A549 (cell line): ENCODE data around the gene TIAM2. TPM values are rescaled to one million over a fixed set of nuclear protein-coding genes. Genes with fewer than 3 reads are reported as not detected.

Experiments used
- ATAC-seq, 2 experiments: fragments of 200-7000 bp in 1 of 2; fragments of >200 bp in 1 of 2; cut with Nextera tagmentation in 1 of 2; cut with Tn5 transposase in 1 of 2; 3 replicates each; pipeline versions ENCODE4 v1.8.0 to v1.9.1; 2018 to 2020; ENCODE audit warnings: mild to moderate bottlenecking in 1 of 2, moderate library complexity in 1 of 2
- CTCF ChIA-PET: fragments of 300-600 bp; sonication (Branson Sonifier 250); formaldehyde crosslinking; extraction: SDS; loops from one replicate; lab custom pipeline; 2021; ENCODE audit warnings: antibody characterized with exemption, inconsistent platforms; lab: Yijun Ruan, JAX
- POLR2A ChIA-PET: fragments of 350-600 bp; formaldehyde crosslinking; extraction: SDS; loops from one replicate; lab custom pipeline; 2021; ENCODE audit warnings: antibody characterized with exemption, inconsistent platforms; lab: Yijun Ruan, JAX
- DNase-seq, 2 experiments: peaks; one replicate each; pipeline versions ENCODE4 v3.0.0 to v3.0.0-alpha.2; 2011 to 2016; ENCODE audit warnings: low read depth in 1 of 2, low spot score in 1 of 2
- FAIRE-seq: peaks from 2 replicates; lab custom pipeline; 2011; peaks lifted over from hg19 to GRCh38; lab: Jason Lieb, UNC
- H3K27ac ChIP-seq, 2 experiments: fragments of >200 bp; sonication (Bioruptor Twin); formaldehyde crosslinking; 3 replicates each; pipeline ENCODE4 v1.5.1; 2016 to 2017
- H3K4me1 ChIP-seq: fragments of >200 bp; sonication (Bioruptor Twin); formaldehyde crosslinking; 3 replicates; pipeline ENCODE4 v1.6.1; 2016
- H3K4me2 ChIP-seq: fragments of >200 bp; sonication (Bioruptor Twin); formaldehyde crosslinking; 3 replicates; pipeline ENCODE4 v1.6.1; 2016
- H3K4me3 ChIP-seq: fragments of >200 bp; sonication (Bioruptor Twin); formaldehyde crosslinking; 3 replicates; pipeline ENCODE4 v1.5.1; 2016
- H3K9me3 ChIP-seq: fragments of >200 bp; sonication (Bioruptor Twin); formaldehyde crosslinking; 3 replicates; pipeline ENCODE4 v1.6.1; 2016
- BHLHE40 ChIP-seq: IDR thresholded peaks from 2 replicates; pipeline ENCODE4 v1.6.1; 2012; ENCODE audit warnings: low read depth, low read length, inconsistent platforms
- CEBPB ChIP-seq, 2 experiments: fragments of >200 bp in 1 of 2; sonication (Bioruptor Twin) in 1 of 2; formaldehyde crosslinking in 1 of 2; IDR thresholded peaks; 2 replicates each; pipeline ENCODE4 v1.6.1; 2012 to 2016
- HOXB13 ChIP-seq: fragments of 250-450 bp; sonication (Bioruptor Pico); IDR thresholded peaks from 2 replicates; pipeline ENCODE4 v1.5.0; 2020; ENCODE audit warnings: low read depth, mild to moderate bottlenecking, moderate library complexity
- KDM1A ChIP-seq: fragments of 200-600 bp; sonication (generic); IDR thresholded peaks from 2 replicates; pipeline ENCODE4 v1.6.1; 2016; ENCODE audit warnings: low read depth, mild to moderate bottlenecking
- RAD21 ChIP-seq, 2 experiments: fragments of >200 bp in 1 of 2; sonication (Bioruptor Twin) in 1 of 2; formaldehyde crosslinking in 1 of 2; IDR thresholded peaks in 1 of 2; conservative IDR thresholded peaks in 1 of 2; 2 replicates in 1 of 2; 3 replicates in 1 of 2; pipeline ENCODE4 v1.6.1; 2012 to 2018; ENCODE audit warnings: inconsistent platforms in 1 of 2
- RCOR1 ChIP-seq: fragments of 150-350 bp; IDR thresholded peaks from 2 replicates; pipeline ENCODE4 v1.6.1; 2014; ENCODE audit warnings: antibody characterized with exemption, low read length, low read depth
- ZC3H11A ChIP-seq: fragments of 450-650 bp; IDR thresholded peaks from 2 replicates; pipeline ENCODE4 v1.6.1; 2014; ENCODE audit warnings: antibody characterized with exemption, mild to moderate bottlenecking
- ZFP36 ChIP-seq: fragments of 450-650 bp; IDR thresholded peaks from 2 replicates; pipeline ENCODE4 v1.6.1; 2014; ENCODE audit warnings: borderline replicate concordance; ENCODE audit not compliant: partially characterized antibody
- ZSCAN20 ChIP-seq: fragments of 250-450 bp; sonication (Bioruptor Pico); IDR thresholded peaks from 2 replicates; pipeline ENCODE4 v1.8.0; 2022; ENCODE audit warnings: mild to moderate bottlenecking, moderate library complexity
- WGBS: methylation state at CpG from one replicate; pipeline ENCODE4 v1.1.6; 2017; ENCODE audit errors: missing lambda C conversion rate; 5-methylcytosine and 5-hydroxymethylcytosine counted together
- polyA plus RNA-seq, 4 experiments: library from polyadenylated mRNA; depleted of rRNA in 3 of 4; stranded (reverse); fragments of >200 nt; fragmentation: RNase III in 1 of 4; extraction: RNeasy Plus Mini Kit Qiagen cat#74134 plus additional on column Dnase treatment in 1 of 4; gene quantifications; 2 replicates in 3 of 4; 3 replicates in 1 of 4; pipeline ENCODE4 v1.2.3, GENCODE V29; 2011 to 2017
- TF ChIP-seq, protein P1 (sequence below): IDR thresholded peaks from 2 replicates; pipeline ENCODE4 v1.6.1; 2012
- TF ChIP-seq, protein P2 (sequence below): fragments of >200 bp; sonication (Bioruptor Twin); formaldehyde crosslinking; IDR thresholded peaks from 3 replicates; pipeline ENCODE4 v1.6.1; 2016
- TF ChIP-seq, protein P3 (sequence below): fragments of >200 bp; sonication (Bioruptor Twin); formaldehyde crosslinking; IDR thresholded peaks from 2 replicates; pipeline ENCODE4 v1.6.1; 2016
- TF ChIP-seq, protein P4 (sequence below): fragments of 150-350 bp; IDR thresholded peaks from 2 replicates; pipeline ENCODE4 v1.6.1; 2014; ENCODE audit warnings: low read depth, mild to moderate bottlenecking, low read length
- TF ChIP-seq, protein P5 (sequence below): fragments of 200-600 bp; sonication (generic); IDR thresholded peaks from 2 replicates; pipeline ENCODE4 v1.6.1; 2016; ENCODE audit warnings: antibody characterized with exemption, mild to moderate bottlenecking, moderate library complexity
- TF ChIP-seq, protein P6 (sequence below): fragments of 250-450 bp; sonication (Bioruptor Pico); IDR thresholded peaks from 2 replicates; pipeline ENCODE4 v1.5.0; 2021; ENCODE audit warnings: mild to moderate bottlenecking, moderate library complexity, borderline replicate concordance

TIAM2 gene
- polyA plus RNA-seq, 2 of the 4 experiments (the other 2 are of a cell fraction) = 2.5 to 3.1 TPM

DNA sequence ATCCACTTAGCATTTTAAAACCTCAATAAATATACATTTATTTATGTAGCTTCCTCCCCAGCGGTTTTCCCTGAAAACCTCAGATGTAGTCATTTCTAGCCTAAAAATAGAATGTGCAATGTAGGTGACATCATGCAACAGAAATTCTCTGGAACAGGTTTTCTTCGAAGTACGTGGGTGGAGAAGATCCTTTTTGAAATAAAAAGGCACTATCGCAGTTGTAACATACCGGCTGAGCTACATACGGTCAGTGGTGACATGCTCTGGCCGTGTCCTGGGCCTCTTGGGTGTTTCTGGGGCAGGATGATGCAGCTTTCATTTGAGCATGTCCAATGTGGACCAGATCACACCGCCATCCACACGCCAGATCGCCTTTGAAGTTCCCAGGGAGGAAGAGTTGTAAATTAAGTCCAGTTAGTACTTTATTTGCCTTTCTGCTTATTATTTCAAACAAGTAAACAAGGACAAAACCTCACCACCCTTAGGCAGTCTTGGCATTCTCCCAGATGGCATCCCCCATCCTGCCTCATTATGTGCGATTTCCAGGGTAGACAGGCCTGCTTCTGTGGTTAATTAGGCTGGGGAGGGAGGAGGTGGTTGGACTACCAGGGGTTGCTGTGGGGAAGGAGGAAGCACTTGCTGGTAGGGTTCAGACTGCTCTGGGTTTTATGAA is 159.2 kb downstream of the TIAM2 start (continued):
- TF ChIP-seq, protein P1, sequence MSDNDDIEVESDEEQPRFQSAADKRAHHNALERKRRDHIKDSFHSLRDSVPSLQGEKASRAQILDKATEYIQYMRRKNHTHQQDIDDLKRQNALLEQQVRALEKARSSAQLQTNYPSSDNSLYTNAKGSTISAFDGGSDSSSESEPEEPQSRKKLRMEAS = no peak
- TF ChIP-seq HOXB13 (CRISPR knock-in tag) = no peak
- TF ChIP-seq, protein P2, sequence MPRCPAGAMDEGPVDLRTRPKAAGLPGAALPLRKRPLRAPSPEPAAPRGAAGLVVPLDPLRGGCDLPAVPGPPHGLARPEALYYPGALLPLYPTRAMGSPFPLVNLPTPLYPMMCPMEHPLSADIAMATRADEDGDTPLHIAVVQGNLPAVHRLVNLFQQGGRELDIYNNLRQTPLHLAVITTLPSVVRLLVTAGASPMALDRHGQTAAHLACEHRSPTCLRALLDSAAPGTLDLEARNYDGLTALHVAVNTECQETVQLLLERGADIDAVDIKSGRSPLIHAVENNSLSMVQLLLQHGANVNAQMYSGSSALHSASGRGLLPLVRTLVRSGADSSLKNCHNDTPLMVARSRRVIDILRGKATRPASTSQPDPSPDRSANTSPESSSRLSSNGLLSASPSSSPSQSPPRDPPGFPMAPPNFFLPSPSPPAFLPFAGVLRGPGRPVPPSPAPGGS = no peak

DNA sequence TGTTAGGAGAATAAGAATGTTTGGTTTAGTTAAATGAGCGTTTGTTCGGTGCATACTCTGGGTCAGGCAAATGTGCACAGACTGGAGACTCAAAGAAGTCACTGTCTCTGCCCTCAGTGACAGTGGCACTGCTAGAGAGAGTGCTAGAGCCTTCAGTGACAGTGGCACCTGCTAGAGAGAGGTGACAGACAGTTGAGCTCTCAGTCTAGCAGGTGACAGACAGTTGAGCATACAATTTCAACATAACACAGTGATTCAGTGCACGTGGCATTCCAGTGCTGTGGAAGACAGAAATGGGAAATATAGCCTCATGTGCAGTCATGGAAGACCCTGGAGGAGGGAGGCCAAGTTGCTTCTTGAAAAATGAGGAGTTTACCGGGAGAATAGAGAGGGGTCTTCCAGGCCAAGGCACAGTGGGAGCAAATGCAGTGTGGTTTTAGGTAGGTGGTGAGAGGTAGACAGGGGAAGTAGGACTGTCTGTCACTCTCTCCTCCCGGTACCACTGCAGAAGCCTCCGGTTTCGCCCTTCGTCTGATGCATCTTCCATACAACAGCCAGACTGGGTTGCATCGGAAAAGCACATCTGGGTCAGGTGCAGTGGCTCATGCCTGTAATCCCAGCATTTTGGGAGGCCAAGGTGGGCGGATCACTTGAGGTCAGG is 160.8 kb downstream of the TIAM2 start:
- H3K4me1 ChIP-seq = peaks cover 31% of the 10 kb centered on the region; the same call in 2 of the 3 replicates
- no peak for DNase-seq
- no peak overlapping the region for H3K27ac ChIP-seq
- WGBS = 82% methylated on average over 10 of the region's 10 CpGs
- ATAC-seq = peak in 1 of 2 experiments; percentile 49; a peak in 3 of 6 replicates
- no peaks in the 10 kb centered on the region for H3K9me3 ChIP-seq
- H3K4me3 ChIP-seq = no peak overlapping the region
- no peak for TF ChIP-seq RAD21 (conservative IDR thresholded peaks at IDR 0.05 in 1 of 2, IDR thresholded peaks at IDR 0.05 in 1 of 2)
- no peak for TF ChIP-seq BHLHE40
- TF ChIP-seq RCOR1 = no peak
- TF ChIP-seq, protein P3, sequence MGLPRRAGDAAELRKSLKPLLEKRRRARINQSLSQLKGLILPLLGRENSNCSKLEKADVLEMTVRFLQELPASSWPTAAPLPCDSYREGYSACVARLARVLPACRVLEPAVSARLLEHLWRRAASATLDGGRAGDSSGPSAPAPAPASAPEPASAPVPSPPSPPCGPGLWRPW = no peak
- no peak for TF ChIP-seq ZC3H11A
- TF ChIP-seq KDM1A = no peak
- TF ChIP-seq, protein P4, sequence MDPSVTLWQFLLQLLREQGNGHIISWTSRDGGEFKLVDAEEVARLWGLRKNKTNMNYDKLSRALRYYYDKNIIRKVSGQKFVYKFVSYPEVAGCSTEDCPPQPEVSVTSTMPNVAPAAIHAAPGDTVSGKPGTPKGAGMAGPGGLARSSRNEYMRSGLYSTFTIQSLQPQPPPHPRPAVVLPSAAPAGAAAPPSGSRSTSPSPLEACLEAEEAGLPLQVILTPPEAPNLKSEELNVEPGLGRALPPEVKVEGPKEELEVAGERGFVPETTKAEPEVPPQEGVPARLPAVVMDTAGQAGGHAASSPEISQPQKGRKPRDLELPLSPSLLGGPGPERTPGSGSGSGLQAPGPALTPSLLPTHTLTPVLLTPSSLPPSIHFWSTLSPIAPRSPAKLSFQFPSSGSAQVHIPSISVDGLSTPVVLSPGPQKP = no peak
- TF ChIP-seq ZFP36 = no peak
- TF ChIP-seq ZSCAN20 (CRISPR knock-in tag) = no peak
- TF ChIP-seq, protein P5, sequence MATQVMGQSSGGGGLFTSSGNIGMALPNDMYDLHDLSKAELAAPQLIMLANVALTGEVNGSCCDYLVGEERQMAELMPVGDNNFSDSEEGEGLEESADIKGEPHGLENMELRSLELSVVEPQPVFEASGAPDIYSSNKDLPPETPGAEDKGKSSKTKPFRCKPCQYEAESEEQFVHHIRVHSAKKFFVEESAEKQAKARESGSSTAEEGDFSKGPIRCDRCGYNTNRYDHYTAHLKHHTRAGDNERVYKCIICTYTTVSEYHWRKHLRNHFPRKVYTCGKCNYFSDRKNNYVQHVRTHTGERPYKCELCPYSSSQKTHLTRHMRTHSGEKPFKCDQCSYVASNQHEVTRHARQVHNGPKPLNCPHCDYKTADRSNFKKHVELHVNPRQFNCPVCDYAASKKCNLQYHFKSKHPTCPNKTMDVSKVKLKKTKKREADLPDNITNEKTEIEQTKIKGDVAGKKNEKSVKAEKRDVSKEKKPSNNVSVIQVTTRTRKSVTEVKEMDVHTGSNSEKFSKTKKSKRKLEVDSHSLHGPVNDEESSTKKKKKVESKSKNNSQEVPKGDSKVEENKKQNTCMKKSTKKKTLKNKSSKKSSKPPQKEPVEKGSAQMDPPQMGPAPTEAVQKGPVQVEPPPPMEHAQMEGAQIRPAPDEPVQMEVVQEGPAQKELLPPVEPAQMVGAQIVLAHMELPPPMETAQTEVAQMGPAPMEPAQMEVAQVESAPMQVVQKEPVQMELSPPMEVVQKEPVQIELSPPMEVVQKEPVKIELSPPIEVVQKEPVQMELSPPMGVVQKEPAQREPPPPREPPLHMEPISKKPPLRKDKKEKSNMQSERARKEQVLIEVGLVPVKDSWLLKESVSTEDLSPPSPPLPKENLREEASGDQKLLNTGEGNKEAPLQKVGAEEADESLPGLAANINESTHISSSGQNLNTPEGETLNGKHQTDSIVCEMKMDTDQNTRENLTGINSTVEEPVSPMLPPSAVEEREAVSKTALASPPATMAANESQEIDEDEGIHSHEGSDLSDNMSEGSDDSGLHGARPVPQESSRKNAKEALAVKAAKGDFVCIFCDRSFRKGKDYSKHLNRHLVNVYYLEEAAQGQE = no peak
- no peak for TF ChIP-seq CEBPB (IDR thresholded peaks at IDR 0.05)
- TF ChIP-seq, protein P6, sequence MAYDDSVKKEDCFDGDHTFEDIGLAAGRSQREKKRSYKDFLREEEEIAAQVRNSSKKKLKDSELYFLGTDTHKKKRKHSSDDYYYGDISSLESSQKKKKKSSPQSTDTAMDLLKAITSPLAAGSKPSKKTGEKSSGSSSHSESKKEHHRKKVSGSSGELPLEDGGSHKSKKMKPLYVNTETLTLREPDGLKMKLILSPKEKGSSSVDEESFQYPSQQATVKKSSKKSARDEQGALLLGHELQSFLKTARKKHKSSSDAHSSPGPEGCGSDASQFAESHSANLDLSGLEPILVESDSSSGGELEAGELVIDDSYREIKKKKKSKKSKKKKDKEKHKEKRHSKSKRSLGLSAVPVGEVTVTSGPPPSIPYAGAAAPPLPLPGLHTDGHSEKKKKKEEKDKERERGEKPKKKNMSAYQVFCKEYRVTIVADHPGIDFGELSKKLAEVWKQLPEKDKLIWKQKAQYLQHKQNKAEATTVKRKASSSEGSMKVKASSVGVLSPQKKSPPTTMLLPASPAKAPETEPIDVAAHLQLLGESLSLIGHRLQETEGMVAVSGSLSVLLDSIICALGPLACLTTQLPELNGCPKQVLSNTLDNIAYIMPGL (CRISPR knock-in tag) = no peak
- TF ChIP-seq, all 56 proteins: peak for 0
- POLR2A ChIA-PET = no interaction called here
- CTCF ChIA-PET = no interaction called here
- no peak overlapping the region for H3K4me2 ChIP-seq
- FAIRE-seq = no peak
